ENCODE results near the gene SYT9. TPM values are rescaled to one million over a fixed set of nuclear protein-coding genes. Genes with fewer than 3 reads are reported as not detected.

The SYT9 gene
- total and polyA plus RNA-seq, 2 of the 4 experiments (the other 2 are of a cell fraction) = not detected

DNA sequence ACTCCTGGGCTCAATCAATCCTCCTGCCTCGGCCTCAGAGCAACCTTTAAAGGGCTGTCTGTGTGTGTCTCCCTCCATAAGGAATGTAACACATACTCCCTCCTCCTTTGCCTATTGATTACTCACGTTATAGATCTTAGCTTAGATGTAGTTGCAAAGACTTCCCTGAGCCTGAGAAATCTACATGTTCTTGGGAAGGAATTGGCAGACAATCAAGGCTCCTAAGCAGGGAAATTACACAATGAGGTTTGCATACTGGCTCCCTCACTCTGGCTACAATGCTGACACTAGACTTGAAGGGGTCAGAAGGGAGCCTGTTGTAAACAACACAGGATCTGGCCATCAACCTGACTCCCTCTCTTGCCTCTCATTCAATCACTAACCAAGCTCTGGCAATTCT is 228.4 kb downstream of the SYT9 start:
- TF ChIP-seq RAD21 (IDR thresholded peaks at IDR 0.05; ENCODE audit: low read length) = no peak
- TF ChIP-seq NFE2L2 (IDR thresholded peaks at IDR 0.05; ENCODE audit: low read depth, low read length) = no peak
- no peak for TF ChIP-seq CEBPB (IDR thresholded peaks at IDR 0.05; ENCODE audit: low read depth, low read length)
- no peak for TF ChIP-seq BHLHE40 (IDR thresholded peaks at IDR 0.05; ENCODE audit: low read depth, low read length)
- no peak for TF ChIP-seq MXI1 (IDR thresholded peaks at IDR 0.05; ENCODE audit: borderline replicate concordance, low read depth, low read length)
- TF ChIP-seq, protein P1, sequence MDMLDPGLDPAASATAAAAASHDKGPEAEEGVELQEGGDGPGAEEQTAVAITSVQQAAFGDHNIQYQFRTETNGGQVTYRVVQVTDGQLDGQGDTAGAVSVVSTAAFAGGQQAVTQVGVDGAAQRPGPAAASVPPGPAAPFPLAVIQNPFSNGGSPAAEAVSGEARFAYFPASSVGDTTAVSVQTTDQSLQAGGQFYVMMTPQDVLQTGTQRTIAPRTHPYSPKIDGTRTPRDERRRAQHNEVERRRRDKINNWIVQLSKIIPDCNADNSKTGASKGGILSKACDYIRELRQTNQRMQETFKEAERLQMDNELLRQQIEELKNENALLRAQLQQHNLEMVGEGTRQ (IDR thresholded peaks at IDR 0.05; ENCODE audit: low read depth, low read length) = no peak
- no peak for TF ChIP-seq RCOR1 (IDR thresholded peaks at IDR 0.05; ENCODE audit: insufficient replicate concordance, low read length)
- no peak for TF ChIP-seq POLR2A (IDR thresholded peaks at IDR 0.05; ENCODE audit: low read depth, low read length)
- TF ChIP-seq MAFK (IDR thresholded peaks at IDR 0.05; ENCODE audit: low read depth, low read length) = no peak
- no peaks in the 10 kb centered on the region for H3K36me3 ChIP-seq (ENCODE audit: control insufficient read depth, insufficient read depth, low read length)
- H3K79me1 ChIP-seq (ENCODE audit: low read depth in 1 of 2, low read length in 2 of 2) = no peaks in the 10 kb centered on the region
- H3K4ac ChIP-seq (ENCODE audit: low read depth, low read length) = no peak overlapping the region
- H4K8ac ChIP-seq (ENCODE audit: low read depth in 2 of 2, low read length in 2 of 2) = no peak overlapping the region
- no peaks in the 10 kb centered on the region for H3K27me3 ChIP-seq (ENCODE audit: control insufficient read depth, insufficient read depth, low read length)
- H2BK120ac ChIP-seq (ENCODE audit: low read depth, low read length) = no peak overlapping the region
- H2BK20ac ChIP-seq (ENCODE audit: low read depth, low read length) = no peak overlapping the region
- ChIA-PET CTCF (no interaction called here), POLR2A (ENCODE audit: unreplicated experiment) (no interaction called here)
- no peak overlapping the region for H2BK5ac ChIP-seq (ENCODE audit: low read depth, low read length, poor library complexity, severe bottlenecking)
- H4K91ac ChIP-seq (ENCODE audit: insufficient read depth, low read depth, low read length) = no peak overlapping the region
- dilution Hi-C loops (cut with HindIII; ENCODE audit: low sequenced_read_pairs, unreplicated experiment) = no loop called here
- WGBS, 2 experiments (ENCODE audit: extremely low coverage in 2 of 2, insufficient read length in 1 of 2) = no CpG with 5 or more reads among the region's 2 CpGs
- H3K4me2 ChIP-seq (ENCODE audit: low read depth, low read length) = no peak overlapping the region
- no peaks in the 10 kb centered on the region for H3K9me1 ChIP-seq (ENCODE audit: insufficient read depth, low read length)
- intact Hi-C loops (cut with micrococcal nuclease) = no loop called here
- H3K14ac ChIP-seq (replicated peaks; ENCODE audit: low read depth, low read length) = no peak overlapping the region
- H2BK15ac ChIP-seq (ENCODE audit: low read depth, low read length) = no peak overlapping the region
- in situ Hi-C loops (cut with MboI; ENCODE audit: low sequenced_read_pairs) = no loop called here
- H3K27ac ChIP-seq (ENCODE audit: insufficient read depth, low read length) = no peak overlapping the region
- H3K9ac ChIP-seq (ENCODE audit: low read depth, low read length) = no peak overlapping the region
- DNase-seq (no peak), ATAC-seq (ENCODE audit: low read depth) (no peak)
- no peak overlapping the region for H3K4me3 ChIP-seq (ENCODE audit: insufficient read depth, low read depth, low read length)
- no peak overlapping the region for H4K5ac ChIP-seq (ENCODE audit: low read depth, low read length)
- no peaks in the 10 kb centered on the region for H3K4me1 ChIP-seq (ENCODE audit: control insufficient read depth, insufficient read depth, low read length)
- no peaks in the 10 kb centered on the region for H4K20me1 ChIP-seq (ENCODE audit: insufficient read depth, low read length)
- no peak overlapping the region for H3K18ac ChIP-seq (ENCODE audit: low read depth, low read length)
- BruUV-seq (replicated peaks) = no TSS peak
- H3K9me3 ChIP-seq (ENCODE audit: control insufficient read depth, insufficient read depth, low read length) = no peaks in the 10 kb centered on the region
- H2AK9ac ChIP-seq (replicated peaks; ENCODE audit: low read depth, low read length, poor library complexity) = no peak overlapping the region
- no peak overlapping the region for H2AK5ac ChIP-seq (ENCODE audit: low read depth, low read length)
- H2AFZ ChIP-seq (replicated peaks; ENCODE audit: low read length, poor library complexity) = no peak overlapping the region
- no peak overlapping the region for H3K23ac ChIP-seq (ENCODE audit: low read depth, low read length)
- H3K56ac ChIP-seq (ENCODE audit: extremely low read depth, insufficient read depth, low read length) = no peak overlapping the region
